Gastroesophageal sphincter (tissue), 4 donors: ENCODE results near the gene RIPOR3. TPM values are rescaled to one million over a fixed set of nuclear protein-coding genes. Genes with fewer than 3 reads are reported as not detected.
"Not testable (repeated sequence)": the region's sequence is repeated elsewhere in the genome, so short reads cannot be mapped to it uniquely, and the experiment has no call there.

Experiments used
- ATAC-seq: fragments of 150-250 bp; one replicate; pipeline ENCODE4 v1.9.1; 2016; ENCODE audit warnings: mild to moderate bottlenecking, moderate library complexity
- H3K27ac ChIP-seq, 4 donors: fragments of 200-600 bp; sonication (generic) in 3 of 4; 1 replicate in 3 of 4; 2 replicates in 1 of 4; pipeline ENCODE4 v1.5.1; 2016 to 2019
- H3K27me3 ChIP-seq: fragments of 200-600 bp; sonication (generic); one replicate; pipeline ENCODE4 v1.5.1; 2019
- H3K36me3 ChIP-seq, 2 donors: fragments of 200-600 bp; sonication (generic); one replicate each; pipeline ENCODE4 v1.5.1; 2019; ENCODE audit warnings: control low read depth in 1 of 2
- H3K4me1 ChIP-seq, 3 donors: fragments of 200-600 bp; sonication (generic); 1 replicate in 2 of 3; 2 replicates in 1 of 3; pipeline ENCODE4 v1.5.1; 2016 to 2019; ENCODE audit warnings: control low read depth in 2 of 3
- H3K4me3 ChIP-seq, 2 donors: fragments of 200-600 bp; sonication (generic); one replicate each; pipeline ENCODE4 v1.5.1; 2019; ENCODE audit warnings: mild to moderate bottlenecking in 1 of 2, moderate library complexity in 1 of 2
- H3K9me3 ChIP-seq, 3 donors: fragments of 200-600 bp; sonication (generic); one replicate each; pipeline ENCODE4 v1.5.1; 2017 to 2019; ENCODE audit warnings: control low read depth in 2 of 3
- CTCF ChIP-seq, 4 experiments: fragments of 200-600 bp in 2 of 4; fragments of 450-650 bp in 2 of 4; sonication (generic) in 1 of 4; IDR thresholded peaks; one replicate each; pipeline ENCODE4 v1.5.1; 2017 to 2019; ENCODE audit warnings: antibody characterized with exemption in 4 of 4, mild to moderate bottlenecking in 2 of 4, moderate library complexity in 2 of 4
- EP300 ChIP-seq: sonication (generic); formaldehyde crosslinking; IDR thresholded peaks from one replicate; pipeline ENCODE4 v1.6.1; 2017; ENCODE audit warnings: antibody characterized with exemption, mild to moderate bottlenecking
- POLR2A ChIP-seq, 2 donors: fragments of 450-650 bp; IDR thresholded peaks; one replicate each; pipeline ENCODE4 v1.6.1; 2017; ENCODE audit warnings: antibody characterized with exemption in 2 of 2, mild to moderate bottlenecking in 2 of 2, moderate library complexity in 1 of 2
- POLR2AphosphoS5 ChIP-seq: sonication (generic); formaldehyde crosslinking; IDR thresholded peaks from one replicate; pipeline ENCODE4 v1.6.1; 2017; ENCODE audit warnings: antibody characterized with exemption
- WGBS, 2 donors: methylation state at CpG; one replicate each; pipeline ENCODE4 v1.1.5; 2018; ENCODE audit warnings: low coverage in 1 of 2; 5-methylcytosine and 5-hydroxymethylcytosine counted together
- total RNA-seq, 4 donors: library from RNA; depleted of rRNA; stranded (reverse); fragments of >200 nt; gene quantifications; one replicate each; pipeline ENCODE4 v1.1.0, GENCODE V29; 2016

Gene RIPOR3
- total RNA-seq, 4 donors from 2014 or later: 8.2 to 24.1 (median 12.9) TPM

DNA sequence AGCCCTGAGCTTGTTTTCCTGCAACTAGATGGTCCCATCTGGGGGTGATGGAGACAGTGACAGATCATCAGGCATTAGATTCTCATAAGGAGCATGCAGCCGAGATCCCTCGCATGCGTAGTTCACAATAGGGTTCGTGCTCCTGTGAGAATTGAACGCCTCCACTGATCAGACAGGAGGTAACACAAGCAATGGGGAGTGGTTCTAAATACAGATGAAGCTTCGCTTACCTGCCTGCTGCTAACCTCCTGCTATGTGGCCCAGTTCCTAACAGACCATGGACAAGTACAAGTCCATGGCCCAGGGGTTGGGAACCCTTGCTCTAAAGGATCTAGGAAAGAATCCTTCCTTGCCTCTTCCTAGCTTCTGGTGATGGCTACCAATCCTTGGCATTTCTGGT lies 42.7 kb downstream of the RIPOR3 start:
- TF ChIP-seq POLR2A (IDR thresholded peaks at IDR 0.05) (no peak), POLR2AphosphoS5 (no peak), CTCF (IDR thresholded peaks at IDR 0.05) (no peak), EP300 (no peak)
- 97 to 100% methylated on average over 2 to 4 of the region's 6 CpGs for WGBS, 2 donors
- Histone ChIP-seq H3K4me1 (peaks cover 0 to 33% (median 5%) of the 10 kb centered on the region in 3 donors), H3K4me3 (no peak overlapping the region), H3K36me3 (no peaks in the 10 kb centered on the region), H3K27me3 (no peaks in the 10 kb centered on the region), H3K27ac (peak overlapping the region in 1 of 4 donors; percentile 38), H3K9me3 (no peaks in the 10 kb centered on the region)
- no peak for ATAC-seq

DNA sequence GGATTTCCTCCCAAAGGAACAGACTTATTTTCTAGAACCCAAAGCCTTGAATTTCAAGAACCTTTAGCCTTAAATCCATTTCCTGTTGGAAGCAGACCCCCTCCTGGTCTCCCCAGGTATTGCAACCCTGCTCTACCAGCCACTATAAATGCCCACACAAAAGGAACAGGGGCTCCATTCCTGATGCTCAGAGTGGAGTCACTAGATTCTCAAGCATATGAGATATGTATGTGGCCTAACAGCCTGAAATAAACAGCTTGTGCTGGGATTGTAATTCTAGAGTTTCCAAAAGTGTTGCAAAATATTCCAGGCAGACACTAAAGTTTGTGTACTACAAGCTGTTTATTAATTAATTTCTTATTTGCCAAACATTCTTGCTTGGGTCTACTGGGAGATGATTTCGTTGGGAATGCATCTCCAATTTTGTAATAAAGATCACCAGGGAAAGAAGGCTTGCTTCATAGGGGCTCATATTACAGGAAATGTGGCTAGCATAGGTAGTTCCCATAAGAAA lies 44.8 kb downstream of the RIPOR3 start:
- peak; percentile 69 for ATAC-seq
- no peaks in the 10 kb centered on the region for H3K27me3 ChIP-seq

GRCh38 chr20:50645253-50646068 lies 45.9 kb downstream of the RIPOR3 start:
- H3K27me3 ChIP-seq: no peaks in the 10 kb centered on the region
- no peak for TF ChIP-seq POLR2A (IDR thresholded peaks at IDR 0.05)
- no peak for TF ChIP-seq CTCF (IDR thresholded peaks at IDR 0.05)
- TF ChIP-seq POLR2AphosphoS5: peak; percentile 70

More for the DNA sequence above, 44.8 kb downstream of the RIPOR3 start:
- no peaks in the 10 kb centered on the region for H3K36me3 ChIP-seq
- H3K27ac ChIP-seq: peak overlapping the region; percentile 7 to 81 (median 80)
- peak in 1 of 4 experiments; percentile 12 for TF ChIP-seq CTCF (IDR thresholded peaks at IDR 0.05)
- peak; percentile 53 for TF ChIP-seq POLR2AphosphoS5
- no peak for TF ChIP-seq POLR2A (IDR thresholded peaks at IDR 0.05)
- H3K9me3 ChIP-seq: no peaks in the 10 kb centered on the region
- no peak overlapping the region for H3K4me3 ChIP-seq
- peaks cover 0 to 34% (median 5%) of the 10 kb centered on the region in 3 donors for H3K4me1 ChIP-seq
- WGBS, 2 donors: 50 to 73% methylated on average over 1 of the region's 1 CpG

DNA sequence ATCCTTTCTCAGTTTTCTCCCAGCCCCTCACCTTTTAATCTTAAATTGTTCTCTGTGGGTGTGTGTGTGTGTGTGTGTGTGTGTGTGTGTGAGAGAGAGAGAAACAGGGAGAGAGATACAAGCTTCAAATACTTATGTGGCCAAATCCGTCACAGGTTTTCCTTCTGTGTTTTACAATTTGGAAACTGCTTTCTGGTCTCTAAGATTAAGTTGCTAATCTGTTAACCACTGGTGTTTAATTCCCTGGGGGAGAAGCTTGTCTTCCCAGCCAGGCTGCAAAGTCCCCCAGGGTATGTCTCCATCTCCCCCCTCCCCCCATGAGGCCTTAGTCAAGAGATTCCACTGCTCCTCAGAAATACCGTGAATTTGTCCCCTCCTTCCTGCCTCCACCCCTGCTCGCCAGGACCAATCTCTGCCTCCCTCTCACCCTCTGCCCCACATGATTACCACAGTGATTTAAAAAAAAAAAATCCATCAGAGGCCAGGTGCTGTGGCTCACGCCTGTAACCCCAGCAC lies 49.0 kb downstream of the RIPOR3 start:
- H3K27ac ChIP-seq: peak overlapping the region in 1 of 4 donors; percentile 40
- ATAC-seq: no peak
- no peaks in the 10 kb centered on the region for H3K36me3 ChIP-seq
- TF ChIP-seq CTCF (IDR thresholded peaks at IDR 0.05): no peak
- TF ChIP-seq POLR2AphosphoS5: no peak
- no peak for TF ChIP-seq EP300
- no peak for TF ChIP-seq POLR2A (IDR thresholded peaks at IDR 0.05)
- peaks cover 0 to 45% (median 8%) of the 10 kb centered on the region in 3 donors for H3K4me1 ChIP-seq
- 86 to 100% methylated on average over 1 to 2 of the region's 4 CpGs for WGBS, 2 donors
- H3K27me3 ChIP-seq: no peaks in the 10 kb centered on the region
- H3K4me3 ChIP-seq: no peak overlapping the region
- H3K9me3 ChIP-seq: no peaks in the 10 kb centered on the region

More at GRCh38 chr20:50645253-50646068, 45.9 kb downstream of the RIPOR3 start:
- peak; percentile 91 for ATAC-seq
- no peaks in the 10 kb centered on the region for H3K9me3 ChIP-seq
- H3K36me3 ChIP-seq: no peaks in the 10 kb centered on the region
- peaks cover 0 to 38% (median 5%) of the 10 kb centered on the region in 3 donors for H3K4me1 ChIP-seq
- WGBS, 2 donors: 38 to 67% methylated on average over 3 of the region's 23 CpGs
- peak overlapping the region in 3 of 4 donors; percentile 78 to 81 (median 81) for H3K27ac ChIP-seq
- H3K4me3 ChIP-seq: no peak overlapping the region

DNA sequence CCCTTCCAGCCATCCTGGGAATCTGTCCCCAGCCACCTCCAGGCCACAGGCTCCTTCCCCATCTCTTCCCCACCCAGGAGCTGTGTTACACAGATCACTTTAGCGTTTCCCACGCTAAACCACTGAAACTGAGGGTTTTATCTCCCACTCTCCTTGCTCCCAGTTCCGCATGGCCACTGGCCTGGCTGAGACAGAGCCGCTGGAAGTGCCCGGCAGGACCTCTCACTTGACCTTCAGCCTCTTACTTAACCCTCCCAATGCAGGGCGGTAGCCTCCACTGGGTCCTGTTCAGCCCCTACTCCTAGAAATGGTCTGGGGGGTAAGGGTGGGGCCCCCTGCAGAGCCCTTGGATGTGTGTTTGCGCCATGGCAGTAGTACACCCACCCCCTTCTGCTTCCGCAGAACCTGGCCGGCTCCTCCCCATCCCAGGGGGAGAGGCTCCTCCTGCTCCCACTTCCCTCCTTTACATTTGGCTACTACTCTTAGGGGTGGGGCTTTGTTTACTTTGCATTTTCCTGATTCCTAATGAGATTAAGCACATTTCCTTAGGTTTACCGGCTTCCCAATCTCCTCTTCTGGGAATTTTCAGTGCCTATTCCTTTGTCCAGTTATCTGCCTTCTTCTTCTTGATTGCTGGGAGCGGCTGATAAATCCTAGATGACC lies 49.6 kb downstream of the RIPOR3 start:
- not testable (repeated sequence) for H3K27me3 ChIP-seq, ATAC-seq, H3K4me3 ChIP-seq, H3K36me3 ChIP-seq, H3K9me3 ChIP-seq
- Histone ChIP-seq H3K27ac (peak overlapping the region in 1 of 4 donors; percentile 40), H3K4me1 (peaks cover 0 to 51% (median 14%) of the 10 kb centered on the region in 3 donors)
- 53 to 81% methylated on average over 4 to 5 of the region's 11 CpGs for WGBS, 2 donors

- WGBS, 2 donors: no CpG with 5 or more reads among the region's 20 CpGs
- H3K27me3 ChIP-seq, ATAC-seq, H3K36me3 ChIP-seq, H3K9me3 ChIP-seq, H3K4me3 ChIP-seq, H3K27ac ChIP-seq: not testable (repeated sequence)
- H3K4me1 ChIP-seq: peaks cover 0 to 53% (median 22%) of the 10 kb centered on the region in 3 donors
Observed at GRCh38 chr20:50639971-50640711, 51.2 kb downstream of the RIPOR3 start.
